Upper lobe of left lung (tissue), 4 donors: ENCODE results near the gene PSORS1C1.

ENCODE experiments used
- EP300 ChIP-seq, 4 donors: sonication (generic); formaldehyde crosslinking; IDR thresholded peaks; one replicate each; pipeline ENCODE4 v1.5.1; 2017; ENCODE audit warnings: antibody characterized with exemption in 4 of 4, control low read depth in 2 of 4
- POLR2A ChIP-seq, 4 donors: fragments of 450-650 bp; IDR thresholded peaks; one replicate each; pipeline ENCODE4 v1.5.1; 2016 to 2017; ENCODE audit warnings: antibody characterized with exemption in 4 of 4, mild to moderate bottlenecking in 2 of 4
- TF ChIP-seq, protein P1 (sequence below), 6 experiments: fragments of 450-650 bp in 4 of 6; fragments of 200-600 bp in 2 of 6; sonication (generic) in 2 of 6; IDR thresholded peaks; one replicate each; pipeline ENCODE4 v1.5.1; 2016 to 2019; ENCODE audit warnings: antibody characterized with exemption in 6 of 6

DNA sequence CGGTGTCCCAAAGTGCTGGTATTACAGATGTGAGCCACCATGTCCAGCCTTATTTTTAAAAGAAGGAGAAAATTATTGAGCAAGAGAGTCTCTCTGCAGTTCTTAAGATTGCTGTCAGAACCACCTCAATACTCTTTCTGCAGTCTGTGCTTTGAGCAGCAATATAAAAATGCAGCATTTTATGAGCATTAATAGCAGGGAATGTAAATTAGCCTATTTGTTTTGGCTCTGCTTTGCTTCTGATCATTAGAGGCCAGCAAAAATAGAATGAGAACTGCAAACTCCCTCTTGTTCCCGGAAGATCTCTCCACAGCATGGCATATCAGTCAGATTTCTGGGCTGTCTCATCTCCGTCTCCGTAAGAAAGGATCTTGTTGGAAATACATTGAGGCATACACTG is 38.0 kb upstream of the PSORS1C1 start:
- TF ChIP-seq, protein P1, sequence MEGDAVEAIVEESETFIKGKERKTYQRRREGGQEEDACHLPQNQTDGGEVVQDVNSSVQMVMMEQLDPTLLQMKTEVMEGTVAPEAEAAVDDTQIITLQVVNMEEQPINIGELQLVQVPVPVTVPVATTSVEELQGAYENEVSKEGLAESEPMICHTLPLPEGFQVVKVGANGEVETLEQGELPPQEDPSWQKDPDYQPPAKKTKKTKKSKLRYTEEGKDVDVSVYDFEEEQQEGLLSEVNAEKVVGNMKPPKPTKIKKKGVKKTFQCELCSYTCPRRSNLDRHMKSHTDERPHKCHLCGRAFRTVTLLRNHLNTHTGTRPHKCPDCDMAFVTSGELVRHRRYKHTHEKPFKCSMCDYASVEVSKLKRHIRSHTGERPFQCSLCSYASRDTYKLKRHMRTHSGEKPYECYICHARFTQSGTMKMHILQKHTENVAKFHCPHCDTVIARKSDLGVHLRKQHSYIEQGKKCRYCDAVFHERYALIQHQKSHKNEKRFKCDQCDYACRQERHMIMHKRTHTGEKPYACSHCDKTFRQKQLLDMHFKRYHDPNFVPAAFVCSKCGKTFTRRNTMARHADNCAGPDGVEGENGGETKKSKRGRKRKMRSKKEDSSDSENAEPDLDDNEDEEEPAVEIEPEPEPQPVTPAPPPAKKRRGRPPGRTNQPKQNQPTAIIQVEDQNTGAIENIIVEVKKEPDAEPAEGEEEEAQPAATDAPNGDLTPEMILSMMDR (IDR thresholded peaks at IDR 0.05), result no peak
- TF ChIP-seq EP300 (IDR thresholded peaks at IDR 0.05) (no peak), POLR2A (IDR thresholded peaks at IDR 0.05) (no peak)
